ENCODE results near the gene SCAMP1.

The SCAMP1 gene

DNA sequence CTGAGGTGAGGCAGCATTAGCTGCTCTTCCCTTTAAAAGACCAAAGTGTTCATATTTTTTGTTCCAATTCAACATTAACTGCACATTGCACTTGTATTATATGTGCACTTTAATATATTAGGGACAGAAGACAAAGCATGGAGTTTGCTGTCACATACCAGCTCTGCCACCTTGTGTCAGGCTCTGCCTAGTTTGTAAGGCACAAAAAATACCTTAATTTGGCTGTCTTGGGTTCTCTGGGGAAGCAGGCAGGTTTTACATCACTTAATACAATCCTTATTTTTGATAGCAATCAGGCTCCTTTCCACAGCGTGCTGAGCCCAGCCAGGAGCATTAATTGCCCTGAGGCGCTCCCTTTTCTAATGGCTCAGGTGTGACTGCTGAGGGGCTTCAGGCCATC lies 131.8 kb downstream of the SCAMP1 start:
- no peak for DNase-seq (ENCODE audit: low read depth in 1 of 2, low spot score in 1 of 2)

DNA sequence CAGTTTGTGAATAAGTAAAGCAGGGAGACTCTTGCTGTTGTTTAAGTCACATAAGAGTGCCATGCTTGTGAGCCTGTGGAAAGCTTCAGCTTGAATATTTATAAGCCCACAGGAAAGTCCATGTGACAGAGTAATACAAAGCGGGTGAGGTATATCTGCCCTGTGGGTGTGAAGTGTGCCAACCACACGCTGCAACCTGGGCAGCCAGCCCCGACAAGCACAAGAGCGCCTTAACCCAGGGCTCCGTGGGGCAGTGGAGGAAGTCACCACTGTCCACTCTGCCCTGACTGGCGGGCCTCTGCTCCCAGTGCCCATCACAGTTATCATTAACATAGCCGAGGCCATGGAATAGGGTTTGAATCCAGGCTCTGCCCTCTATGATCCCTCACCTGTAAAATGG lies 132.2 kb downstream of the SCAMP1 start:
- DNase-seq (ENCODE audit: low read depth in 1 of 2, low spot score in 1 of 2): no peak

DNA sequence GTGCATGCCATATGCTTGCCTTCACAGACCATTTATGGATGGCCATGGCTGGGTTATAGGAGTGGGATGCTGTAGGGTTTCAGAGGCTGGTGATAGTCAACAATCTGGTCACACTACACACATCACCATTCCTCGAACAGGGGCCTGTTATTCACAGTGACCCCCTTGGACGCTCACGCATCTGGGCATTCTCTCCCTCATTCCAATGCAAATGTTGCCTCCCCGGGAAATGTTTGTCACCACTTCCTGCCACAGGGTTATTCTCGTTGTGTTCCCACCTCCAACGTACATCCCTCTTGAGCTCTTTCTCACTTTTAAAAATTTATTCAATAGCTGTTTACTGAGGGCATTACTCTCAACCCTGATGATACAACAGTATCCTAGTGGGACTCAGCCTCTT lies 135.4 kb downstream of the SCAMP1 start:
- DNase-seq (ENCODE audit: low read depth in 1 of 2, low spot score in 1 of 2): no peak

DNA sequence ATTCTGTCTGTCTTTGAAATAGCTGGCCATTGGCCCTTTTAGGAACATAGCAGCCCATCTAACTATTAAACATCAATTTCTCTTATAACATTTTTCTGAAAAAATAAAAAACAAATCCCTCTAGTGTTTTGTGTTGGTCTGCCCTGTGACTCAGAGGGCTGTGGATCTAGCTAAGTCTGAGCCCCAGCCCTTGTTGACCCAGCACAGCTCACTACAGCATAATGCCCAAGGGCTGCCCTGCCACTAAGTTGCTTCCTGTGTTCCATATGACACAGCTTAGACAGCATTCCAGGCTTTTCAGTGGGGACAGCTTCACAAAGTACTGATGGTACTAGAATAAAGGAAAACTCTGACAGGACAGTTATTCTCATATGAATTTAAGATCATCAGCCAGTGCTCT lies 136.0 kb downstream of the SCAMP1 start:
- no peak for DNase-seq (ENCODE audit: low read depth in 1 of 2, low spot score in 1 of 2)

DNA sequence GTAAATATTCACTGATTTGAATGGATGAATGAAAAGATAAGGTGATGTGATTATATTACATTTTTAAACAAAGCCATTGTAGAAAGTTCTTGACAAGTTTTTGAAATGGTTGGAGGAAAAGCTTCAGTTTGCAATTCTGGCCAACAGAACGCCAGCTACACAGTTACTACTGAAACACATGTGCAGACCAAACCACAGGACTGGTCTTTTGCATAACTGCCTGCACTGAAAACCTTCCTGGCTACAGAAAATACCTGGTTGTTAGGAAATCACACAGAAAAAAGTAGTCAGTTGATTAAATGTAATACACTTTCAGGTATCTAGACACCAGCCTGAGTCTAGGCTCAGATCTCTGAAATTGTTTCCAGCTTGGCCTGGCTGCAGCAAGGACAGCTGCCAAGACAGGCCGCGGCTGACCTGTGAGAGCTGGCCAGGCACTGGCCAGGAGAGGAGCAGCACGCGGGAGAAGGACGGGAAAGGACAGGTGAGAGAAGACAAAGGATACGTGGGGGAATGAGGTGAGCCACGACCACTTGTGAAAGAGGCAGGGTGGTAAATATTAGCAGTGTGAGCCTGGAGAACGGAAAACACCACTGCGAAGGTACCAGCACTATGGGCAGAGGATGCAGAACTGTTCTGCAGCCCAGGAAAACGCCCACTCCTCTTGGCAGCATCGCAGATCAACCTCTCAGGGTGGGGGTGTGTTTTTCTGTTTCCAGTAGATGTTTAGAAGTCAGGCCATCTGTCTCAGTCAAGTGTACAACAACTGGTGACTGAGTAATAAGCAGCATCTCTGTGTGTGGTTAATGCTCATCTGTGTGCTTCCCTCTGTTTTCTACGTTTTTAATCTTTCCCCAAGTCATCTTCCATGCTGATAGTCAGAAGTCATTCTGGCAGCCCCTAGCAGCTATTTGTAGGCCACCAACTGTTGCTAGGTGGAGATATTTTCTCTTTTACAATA lies 137.4 kb downstream of the SCAMP1 start:
- DNase-seq (ENCODE audit: low read depth in 1 of 2, low spot score in 1 of 2): no peak

DNA sequence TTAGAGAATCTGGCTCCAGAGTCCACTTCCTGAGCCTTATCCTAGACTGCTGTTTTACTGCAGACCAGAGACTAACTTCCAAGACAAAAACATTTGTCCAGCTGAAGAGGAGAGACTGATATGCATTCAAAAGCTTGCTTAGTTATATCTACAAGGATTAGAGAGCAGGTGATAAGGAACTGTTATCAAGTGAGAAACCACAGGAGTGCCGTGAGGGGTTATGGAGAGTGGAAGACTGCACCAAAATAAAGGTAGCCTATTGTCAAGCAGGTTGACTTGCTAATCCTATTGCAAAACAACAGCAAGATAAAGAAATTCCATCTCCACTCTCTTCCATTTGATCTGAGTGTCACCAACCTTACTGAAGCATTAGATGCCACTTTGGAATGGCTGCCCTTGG lies 139.1 kb downstream of the SCAMP1 start:
- DNase-seq (ENCODE audit: low read depth in 1 of 2, low spot score in 1 of 2): no peak

DNA sequence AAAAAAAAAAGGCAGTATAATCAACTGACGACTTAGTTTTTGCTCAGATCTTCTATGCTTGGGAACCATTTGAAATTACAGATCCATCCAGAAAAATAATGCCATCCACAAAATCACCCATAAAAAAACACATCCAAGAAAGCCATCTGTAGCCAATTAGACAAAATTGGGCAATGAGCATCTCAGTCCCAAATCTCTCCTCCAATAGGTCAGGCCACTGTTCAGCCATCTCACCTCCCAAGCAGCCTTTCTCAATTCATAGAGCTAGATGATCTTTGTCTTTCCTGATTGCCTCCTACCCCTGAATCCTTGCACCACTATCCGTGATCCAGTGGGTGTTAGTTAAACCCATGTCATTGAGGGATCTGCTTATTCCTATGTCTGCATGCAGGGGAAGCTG lies 139.6 kb downstream of the SCAMP1 start:
- no peak for DNase-seq (ENCODE audit: low read depth in 1 of 2, low spot score in 1 of 2)

DNA sequence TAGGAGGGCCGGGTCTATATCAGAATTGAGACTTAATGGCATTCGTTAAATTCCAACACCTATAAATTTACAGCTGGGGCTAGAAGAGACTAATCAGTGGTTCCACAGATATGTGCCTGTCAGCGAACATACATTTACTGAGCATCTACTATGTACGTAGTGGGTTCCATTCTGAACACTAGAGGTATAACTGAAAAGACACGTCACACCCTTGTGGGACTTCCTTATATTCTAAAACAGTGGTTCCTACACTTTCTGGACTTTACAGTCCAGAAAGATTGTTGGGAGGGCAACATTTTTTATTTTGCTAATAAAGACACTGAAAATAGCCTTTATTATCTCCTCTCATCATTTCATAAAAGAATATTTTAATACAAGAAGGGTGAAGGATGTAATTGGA lies 140.5 kb downstream of the SCAMP1 start:
- no peak for DNase-seq (ENCODE audit: low read depth in 1 of 2, low spot score in 1 of 2)

DNA sequence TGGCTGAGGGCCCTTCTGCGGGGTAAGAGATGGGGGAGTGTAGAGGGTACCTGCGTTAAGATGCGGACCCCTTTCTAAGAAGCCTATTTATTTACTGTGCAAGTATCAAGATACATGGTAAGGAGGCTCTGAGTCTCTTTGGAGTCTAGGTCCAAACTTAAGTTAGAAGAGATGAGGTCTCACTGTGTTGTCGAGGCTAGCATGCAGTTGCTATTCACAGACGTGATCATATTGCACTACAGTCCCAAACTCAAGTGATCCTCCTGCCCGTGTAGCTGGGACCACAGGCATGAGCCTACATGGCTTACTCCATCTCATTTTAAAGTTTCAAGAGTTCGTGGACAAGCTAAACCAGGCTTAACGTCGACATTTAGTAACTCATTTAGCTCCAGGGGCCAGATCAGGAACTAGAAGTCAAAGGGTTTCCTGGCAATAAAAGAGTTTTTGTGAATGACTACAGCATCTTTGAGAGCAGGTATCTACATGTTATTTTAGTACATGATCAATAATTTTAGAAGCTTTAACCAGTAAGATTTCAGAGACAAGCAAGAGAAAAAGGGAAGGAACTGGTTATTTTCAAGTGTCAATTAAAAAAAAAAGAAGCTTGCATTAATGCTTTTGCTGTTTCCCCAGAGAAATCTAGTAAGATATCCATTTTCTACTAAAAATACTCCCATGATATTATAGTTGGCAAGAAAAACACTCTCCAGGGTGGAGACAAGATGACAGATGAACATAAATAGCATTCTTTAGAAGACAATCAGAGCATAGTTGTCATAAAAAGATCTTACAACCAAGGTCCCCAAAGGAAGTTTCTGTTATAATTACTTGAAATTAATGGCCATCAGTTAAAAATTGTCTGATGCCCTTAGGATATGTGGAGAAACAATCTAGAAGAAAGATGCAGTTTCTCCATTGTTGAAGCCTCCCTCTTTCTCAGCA lies 141.3 kb downstream of the SCAMP1 start:
- DNase-seq (ENCODE audit: low read depth in 1 of 2, low spot score in 1 of 2): no peak

DNA sequence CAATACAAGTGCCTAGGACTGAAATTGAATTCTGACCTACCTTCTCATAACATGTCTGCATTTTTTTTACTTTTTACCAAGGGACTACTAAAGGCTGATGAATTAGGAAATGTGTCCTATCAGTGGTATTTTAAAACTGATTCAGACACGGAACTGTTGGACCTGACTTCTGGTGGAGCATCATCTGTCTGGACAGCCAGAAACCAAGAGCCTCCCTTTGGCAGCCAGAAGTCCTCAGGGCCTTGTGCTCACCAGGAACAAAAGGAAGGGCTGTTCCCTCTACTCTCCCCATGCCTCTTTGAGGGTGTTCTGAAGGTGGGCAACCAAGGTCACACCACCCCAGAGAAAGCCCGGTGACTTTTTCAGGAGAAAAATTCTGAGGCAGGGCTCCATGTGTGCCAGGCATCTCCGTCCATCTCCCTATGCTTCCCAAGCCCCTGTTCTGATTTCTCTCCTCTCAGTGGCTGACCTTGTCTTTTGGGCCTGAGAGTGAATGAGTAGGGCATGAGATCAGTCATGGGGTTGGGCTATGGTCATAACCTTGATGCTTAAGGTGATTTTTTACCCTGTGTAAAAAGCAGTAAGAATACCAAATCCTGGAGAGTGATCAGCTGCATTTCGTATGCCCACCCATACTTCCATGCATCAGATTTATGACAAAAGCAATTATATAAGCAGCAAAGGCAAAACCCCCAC lies 143.7 kb downstream of the SCAMP1 start:
- no peak for DNase-seq (ENCODE audit: low read depth in 1 of 2, low spot score in 1 of 2)

DNA sequence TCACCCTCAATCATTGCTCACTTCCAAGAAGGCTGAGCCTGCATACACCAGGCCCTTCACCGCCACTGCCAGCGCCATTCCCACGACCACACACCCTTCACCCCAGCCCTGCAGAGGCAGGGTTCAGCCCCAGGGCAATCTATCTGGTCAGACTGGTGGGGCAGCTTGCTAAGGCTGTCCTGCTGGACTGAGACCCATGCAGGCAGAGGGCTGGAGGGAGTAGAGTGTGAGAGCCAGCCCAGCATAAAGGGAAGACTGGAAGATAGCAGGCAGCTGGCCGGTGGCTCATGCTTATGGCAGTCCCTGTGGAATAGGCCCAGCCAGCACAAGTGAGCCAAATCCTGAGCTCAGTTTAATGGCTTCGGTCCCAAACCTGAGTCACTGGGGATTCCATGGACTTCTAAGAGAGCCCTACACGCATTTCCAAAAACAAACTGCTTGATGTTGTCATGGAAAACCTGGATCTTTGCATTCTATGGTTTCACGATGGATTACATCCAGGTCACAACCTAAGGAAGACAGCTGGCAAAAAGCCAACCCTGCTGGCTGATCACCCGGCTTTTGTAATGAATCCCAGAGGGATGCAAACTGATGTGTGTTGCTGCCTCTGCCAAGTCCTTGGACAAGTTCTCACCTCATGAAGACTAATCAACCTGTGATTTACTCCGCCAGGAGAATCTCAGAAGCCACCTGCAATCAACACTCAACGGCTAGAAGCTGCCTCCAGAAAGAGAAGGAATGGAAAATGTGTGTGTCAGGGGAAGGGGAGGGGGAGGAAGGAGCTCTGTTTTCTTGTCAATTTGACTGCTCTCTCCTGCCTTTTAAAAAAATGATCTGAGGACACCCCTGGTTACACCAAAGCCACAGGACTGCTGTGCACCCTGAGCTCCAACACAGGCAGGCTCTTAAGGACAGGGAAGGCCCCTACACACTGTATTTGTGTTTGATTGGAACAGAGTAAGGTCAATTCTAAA lies 144.6 kb downstream of the SCAMP1 start:
- DNase-seq (ENCODE audit: low read depth in 1 of 2, low spot score in 1 of 2): no peak

DNA sequence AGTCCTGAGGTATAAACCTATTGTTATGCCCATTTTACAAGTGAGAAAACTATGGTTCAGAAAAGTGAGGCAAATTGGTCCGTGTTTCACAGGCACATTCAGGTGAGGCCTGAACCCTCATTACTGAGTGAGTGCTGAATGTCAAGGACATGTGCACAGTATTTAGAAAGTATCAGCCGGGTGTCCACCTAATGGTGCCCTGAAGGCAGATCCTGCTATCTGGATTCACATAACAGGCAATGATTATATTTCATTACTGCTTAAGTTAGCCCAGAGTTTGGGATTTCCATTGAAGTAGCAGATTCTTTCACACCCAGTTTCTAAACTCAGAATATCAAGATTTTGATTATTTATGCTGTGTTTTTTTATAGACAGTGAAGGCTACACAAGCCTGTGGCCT lies 145.4 kb downstream of the SCAMP1 start:
- no peak for DNase-seq (ENCODE audit: low read depth in 1 of 2, low spot score in 1 of 2)

DNA sequence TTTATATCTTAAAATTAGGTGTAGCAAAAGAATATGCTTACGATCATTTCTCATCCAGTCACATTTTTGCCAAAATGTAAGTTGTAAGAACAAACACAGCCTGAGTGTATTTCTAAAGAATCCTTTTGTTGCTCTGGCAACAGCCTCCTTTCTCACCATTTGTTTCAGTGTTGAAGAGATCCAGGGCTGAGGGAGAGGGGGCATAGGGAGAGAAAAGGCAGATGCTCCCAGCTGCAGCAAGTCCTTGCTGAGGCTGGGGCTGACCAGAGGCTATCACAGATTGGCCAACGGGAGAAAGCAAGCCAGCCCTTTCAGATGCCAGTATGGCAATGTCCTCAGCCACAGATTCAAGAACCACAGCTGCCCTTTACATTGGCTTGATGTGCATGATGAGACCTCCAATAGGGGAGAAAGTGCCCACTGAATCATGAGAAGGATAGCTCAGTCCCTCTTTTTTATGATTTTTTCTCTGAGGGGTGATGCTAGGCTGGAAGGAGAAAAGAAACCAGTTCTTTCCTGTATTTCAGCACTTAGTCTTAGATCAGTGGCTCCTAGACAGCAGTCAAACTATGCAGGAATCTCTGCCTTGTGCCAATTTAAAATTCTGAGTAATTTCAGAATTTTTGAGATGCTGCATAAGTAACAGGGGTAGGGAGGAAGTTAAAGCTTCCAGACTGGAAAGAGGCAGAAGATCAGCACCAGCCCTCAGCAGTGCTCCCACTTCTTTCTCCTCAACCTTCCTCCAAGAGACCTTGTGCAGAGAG lies 146.0 kb downstream of the SCAMP1 start:
- DNase-seq (ENCODE audit: low read depth in 1 of 2, low spot score in 1 of 2): no peak

DNA sequence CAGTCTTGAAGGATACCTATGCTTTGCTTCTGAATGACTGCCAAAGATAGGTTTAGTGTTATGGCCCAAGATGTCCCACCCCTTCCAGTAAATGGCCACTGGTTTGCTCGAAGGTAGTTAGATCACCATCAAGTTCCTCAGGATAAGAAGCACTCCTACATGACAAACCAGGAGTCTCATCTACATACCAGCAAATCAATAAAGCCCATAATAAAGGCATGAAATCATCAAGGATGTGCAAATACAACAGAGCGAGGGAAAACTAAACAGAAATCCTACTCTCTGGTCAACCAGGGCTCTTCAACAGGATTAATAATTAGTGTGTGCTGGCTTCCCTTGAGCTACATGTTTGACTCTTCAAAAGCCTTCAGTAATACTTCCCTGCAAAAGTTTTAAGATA lies 147.1 kb downstream of the SCAMP1 start:
- DNase-seq (ENCODE audit: low read depth in 1 of 2, low spot score in 1 of 2): no peak

DNA sequence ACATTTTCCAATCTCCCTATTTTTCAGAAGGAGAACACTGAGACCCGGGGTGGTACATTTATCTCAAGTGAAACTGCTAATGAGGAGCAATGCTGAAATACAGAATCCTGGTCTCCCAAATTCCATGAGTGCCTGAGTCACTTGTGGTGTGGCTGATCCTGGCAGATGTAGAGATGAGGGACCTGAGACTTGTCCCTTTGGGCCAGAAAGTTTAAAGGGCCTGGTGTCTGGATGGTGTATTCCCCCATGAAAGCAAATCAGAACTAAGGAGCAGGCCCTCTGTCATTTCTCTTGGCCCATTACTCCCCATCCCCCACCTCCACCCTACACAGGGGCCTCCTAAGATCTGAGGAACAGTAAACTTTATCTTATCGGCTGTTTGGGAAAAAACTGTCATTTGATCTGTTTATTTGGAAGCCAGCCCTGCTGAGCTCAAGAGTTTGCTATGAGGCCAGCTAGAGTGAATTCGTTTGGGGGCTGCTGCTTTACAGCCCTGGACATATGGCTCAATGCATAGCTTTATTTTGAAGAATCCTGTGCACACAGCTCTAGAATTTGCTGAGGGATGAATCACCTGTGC lies 147.9 kb downstream of the SCAMP1 start:
- no peak for DNase-seq (ENCODE audit: low read depth in 1 of 2, low spot score in 1 of 2)

DNA sequence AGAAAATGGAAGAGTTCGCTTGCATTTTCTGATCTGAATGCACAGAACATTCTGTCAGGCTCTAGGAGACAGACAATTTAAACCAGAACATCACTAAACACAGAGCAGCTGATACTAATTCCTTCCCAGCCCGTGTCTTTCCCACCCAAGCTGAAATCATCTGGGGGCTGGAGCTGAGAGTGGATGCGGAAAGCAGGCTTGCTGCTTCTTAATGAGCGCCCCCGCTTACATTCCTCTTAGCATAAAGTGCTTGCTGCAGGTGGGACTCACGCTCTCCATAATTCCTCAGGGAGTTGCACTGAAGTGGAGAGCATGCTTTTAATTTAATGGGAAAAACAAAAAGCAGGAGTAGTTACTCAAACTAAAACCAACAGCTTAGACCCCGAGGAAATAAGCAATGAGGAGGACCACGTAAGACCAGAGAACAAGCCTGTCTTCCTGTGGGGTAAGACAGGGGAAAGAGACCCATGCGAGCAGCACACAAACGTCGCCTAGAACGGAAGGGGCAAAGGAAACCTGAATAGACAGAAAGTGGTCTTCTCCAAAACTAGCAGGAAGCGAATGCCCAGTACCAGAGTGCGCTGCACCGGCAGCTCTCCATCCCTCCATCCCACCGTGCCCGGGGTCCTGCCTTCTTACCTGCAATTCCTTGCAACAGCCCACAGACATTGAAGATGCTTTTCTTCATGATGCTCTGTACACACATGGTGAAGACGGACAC lies 148.9 kb downstream of the SCAMP1 start:
- no peak for DNase-seq (ENCODE audit: low read depth in 1 of 2, low spot score in 1 of 2)

DNA sequence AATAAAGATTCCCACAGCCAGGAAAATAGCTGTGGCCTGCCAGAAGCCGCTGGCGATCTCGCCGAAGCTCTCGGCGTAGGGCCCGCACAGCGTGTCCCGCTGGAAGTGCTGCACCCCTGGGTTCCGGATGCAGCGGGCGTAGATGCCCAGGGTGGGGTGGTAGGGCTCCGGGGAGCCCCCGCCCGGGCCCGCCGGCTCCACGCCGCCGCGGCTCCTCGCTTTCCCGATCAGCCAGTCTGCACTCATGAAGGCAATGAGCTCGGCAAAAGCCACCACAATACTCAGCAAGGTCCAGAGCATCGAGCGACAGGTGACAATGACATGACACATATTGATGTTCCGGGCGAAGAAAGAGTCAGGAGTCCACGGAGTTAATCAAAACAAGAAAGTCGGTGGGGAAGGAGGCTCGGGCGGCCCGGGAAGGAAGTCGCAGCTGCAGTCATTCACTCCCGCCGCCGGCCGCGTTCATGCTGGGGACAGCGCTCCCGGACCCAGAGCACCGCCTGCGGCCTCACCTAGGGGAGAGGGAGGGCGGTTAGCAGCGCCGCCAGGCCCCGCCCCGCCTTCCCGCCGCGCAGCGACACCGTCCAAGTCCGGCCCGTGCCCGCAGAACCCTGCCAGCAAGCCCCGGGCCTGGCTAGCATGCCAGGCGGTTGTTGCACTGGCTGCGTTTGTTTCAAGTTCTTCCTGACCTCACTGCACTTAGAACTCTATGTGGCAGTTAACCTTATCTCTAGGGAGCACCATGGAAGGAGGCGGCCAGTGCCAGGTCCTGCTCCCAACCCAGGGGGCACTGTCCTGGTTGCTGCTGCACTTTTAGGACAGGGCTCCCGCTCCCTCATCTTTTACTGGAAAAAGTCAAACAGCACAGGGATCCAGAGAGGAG lies 149.7 kb downstream of the SCAMP1 start:
- DNase-seq (ENCODE audit: low read depth in 1 of 2, low spot score in 1 of 2): peak in 1 of 2 donors; percentile 1

All from stimulated activated CD4-positive, alpha-beta T cell treated with anti-CD3 and anti-CD28 coated beads, Interleukin-15, amount 100 ng/mL, for 1 hour (primary cell).